ENCODE results near the gene MED8.

The MED8 gene

DNA sequence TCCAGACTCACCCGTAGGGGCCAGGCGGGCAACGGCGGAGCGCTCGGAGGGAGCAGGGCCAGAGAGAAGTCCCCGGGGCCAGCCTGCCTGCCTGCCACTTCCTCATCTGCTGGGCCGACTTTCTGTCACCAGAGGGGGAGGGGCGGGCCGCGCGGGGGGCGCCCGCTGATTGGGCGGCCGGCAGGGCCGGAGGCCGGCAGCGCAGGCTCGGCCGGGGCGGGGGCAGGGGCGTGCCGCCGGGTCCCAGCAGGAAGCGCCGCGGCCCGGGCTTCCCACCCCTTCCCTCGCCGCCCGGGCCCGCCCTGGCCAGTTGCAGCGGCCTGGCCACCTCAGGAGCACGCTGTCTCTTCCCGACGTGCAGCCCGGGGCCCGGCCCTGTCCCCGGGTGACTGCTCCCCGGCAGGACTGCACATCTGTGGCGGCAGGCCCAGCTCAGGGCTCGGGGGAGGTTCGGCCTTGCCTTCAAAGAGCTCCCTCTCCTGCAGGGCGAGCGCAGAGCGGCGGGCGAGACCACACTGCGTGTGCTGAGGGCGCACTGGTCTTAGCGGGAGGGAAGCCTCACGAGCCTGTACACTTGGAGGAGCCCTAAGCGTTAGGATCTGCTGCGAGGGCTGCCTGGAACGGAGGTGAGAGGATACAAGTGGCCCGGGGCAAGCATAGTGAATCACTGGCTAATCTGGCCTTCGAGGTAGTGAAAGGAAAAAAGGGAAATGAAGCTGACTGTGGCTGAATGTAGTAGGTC lies 21.5 kb downstream of the MED8 start, which contains the start of gene ELOVL1:
ELOVL1 (minus strand) TSS at position 108 of the 742 bp plus-strand sequence. CDS start 2,402 bp downstream, outside the sequence.
- TF ChIP-seq, protein P1, sequence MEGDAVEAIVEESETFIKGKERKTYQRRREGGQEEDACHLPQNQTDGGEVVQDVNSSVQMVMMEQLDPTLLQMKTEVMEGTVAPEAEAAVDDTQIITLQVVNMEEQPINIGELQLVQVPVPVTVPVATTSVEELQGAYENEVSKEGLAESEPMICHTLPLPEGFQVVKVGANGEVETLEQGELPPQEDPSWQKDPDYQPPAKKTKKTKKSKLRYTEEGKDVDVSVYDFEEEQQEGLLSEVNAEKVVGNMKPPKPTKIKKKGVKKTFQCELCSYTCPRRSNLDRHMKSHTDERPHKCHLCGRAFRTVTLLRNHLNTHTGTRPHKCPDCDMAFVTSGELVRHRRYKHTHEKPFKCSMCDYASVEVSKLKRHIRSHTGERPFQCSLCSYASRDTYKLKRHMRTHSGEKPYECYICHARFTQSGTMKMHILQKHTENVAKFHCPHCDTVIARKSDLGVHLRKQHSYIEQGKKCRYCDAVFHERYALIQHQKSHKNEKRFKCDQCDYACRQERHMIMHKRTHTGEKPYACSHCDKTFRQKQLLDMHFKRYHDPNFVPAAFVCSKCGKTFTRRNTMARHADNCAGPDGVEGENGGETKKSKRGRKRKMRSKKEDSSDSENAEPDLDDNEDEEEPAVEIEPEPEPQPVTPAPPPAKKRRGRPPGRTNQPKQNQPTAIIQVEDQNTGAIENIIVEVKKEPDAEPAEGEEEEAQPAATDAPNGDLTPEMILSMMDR (IDR thresholded peaks at IDR 0.05; ENCODE audit: extremely low read depth, missing control alignments): peak; percentile 16
- DNase-seq (ENCODE audit: low spot score): peak; percentile 99

DNA sequence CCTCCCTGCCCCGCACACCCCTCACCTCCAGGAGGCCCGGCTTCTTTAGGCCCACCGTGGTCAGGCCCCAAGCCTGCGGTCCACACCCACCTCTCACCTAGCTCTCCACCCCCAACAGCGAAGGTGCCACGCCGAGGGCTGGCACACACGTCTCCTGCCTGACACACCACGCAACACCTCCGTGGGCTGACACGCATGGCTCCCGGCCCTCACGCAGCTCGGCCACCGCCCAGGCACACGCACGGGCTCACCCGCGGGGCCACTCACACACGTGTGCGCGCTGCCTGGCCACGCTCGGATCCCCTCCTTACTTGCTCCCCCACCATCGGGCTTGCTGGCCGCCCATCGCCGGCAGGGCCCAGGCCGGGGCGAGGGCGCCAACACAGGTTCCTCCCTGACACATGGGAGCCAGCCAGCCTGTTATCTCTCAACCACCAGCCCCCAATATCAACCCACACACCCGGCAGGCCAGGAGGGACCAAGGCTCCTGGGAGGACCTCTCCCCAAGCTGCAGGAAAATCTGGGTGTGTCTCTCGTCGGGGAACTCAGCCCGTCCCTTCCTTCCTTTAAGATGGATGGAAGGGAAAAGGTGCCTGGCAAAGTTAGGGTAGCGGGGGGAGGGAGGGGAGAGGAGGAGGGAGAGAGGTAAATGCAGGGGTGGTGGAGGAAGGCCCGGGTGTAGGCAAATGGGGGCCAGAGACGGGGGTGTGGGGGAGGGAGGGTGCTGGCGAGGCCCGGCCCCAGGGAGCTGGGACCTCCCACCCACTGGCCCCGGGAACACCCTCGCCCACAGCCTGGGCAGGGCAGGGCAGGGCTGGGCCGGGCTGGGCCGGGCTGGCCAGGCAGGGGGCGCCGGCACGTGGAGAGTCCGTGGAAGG lies 22.3 kb downstream of the MED8 start:
- peak; percentile 59 for DNase-seq (ENCODE audit: low spot score)
- TF ChIP-seq, protein P1 (IDR thresholded peaks at IDR 0.05; ENCODE audit: extremely low read depth, missing control alignments): no peak

DNA sequence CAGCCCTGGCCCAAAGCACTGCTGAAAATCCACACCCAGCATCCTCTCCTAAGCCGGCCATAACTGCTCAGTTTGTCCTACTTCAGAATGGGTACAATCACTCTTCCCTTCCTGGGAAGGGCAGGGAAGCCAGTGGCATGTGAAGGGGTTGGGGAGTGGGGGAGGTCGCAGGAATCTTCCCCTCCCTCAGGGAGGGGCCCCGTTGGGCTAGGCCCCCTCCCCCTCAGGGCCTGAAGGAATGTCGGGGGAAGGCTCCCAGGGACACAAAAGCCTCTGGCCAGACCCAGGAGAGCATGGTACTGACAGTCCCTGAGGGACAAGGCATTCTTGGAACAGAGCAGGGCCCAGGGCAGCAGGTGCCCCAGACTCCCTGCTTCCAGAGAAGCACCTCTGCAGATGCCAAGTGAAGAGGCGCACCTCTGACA lies 23.0 kb downstream of the MED8 start:
- no peak for DNase-seq (ENCODE audit: low spot score)
- TF ChIP-seq, protein P1 (IDR thresholded peaks at IDR 0.05; ENCODE audit: extremely low read depth, missing control alignments): no peak

DNA sequence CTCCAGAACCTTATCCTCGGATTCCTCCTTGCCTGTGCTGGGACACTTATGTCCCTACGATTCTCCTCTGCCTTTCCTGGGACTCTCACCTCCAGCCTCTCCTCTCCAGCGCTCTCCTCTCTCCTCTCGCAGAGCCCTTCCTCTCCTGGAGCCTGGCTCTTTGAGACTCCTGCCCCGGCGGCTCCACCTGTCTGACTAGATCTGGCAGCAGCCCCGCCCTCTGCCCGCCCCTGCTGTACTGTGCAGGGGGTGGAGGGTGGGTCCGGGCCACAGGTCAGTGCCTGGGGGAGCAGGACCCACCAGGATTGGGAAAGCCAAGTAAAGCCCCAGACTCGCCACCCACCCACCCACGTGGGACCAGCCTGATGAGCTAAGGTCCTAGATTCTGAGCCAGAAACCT lies 23.4 kb downstream of the MED8 start:
- TF ChIP-seq, protein P1 (IDR thresholded peaks at IDR 0.05; ENCODE audit: extremely low read depth, missing control alignments): no peak
- no peak for DNase-seq (ENCODE audit: low spot score)

DNA sequence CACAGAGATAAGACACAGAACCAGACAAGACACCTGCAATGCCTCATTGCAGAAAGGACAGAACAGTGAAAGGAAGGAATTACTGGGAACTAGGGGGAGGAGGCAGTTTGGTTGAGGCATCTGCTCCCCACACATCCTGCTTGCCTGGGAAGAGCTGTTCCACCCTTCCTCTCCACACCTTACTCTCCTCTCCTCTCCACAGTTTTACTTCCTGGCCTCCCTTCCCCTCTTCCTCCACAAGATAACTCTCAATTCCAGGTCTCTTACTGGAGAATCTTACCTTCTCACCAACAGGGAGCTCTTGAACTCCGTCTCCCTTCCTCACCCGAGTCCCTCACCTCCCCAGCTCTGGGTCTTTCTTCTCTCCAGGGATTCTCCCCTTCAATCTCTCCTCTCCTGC lies 23.9 kb downstream of the MED8 start:
- DNase-seq (ENCODE audit: low spot score): no peak
- TF ChIP-seq, protein P1 (IDR thresholded peaks at IDR 0.05; ENCODE audit: extremely low read depth, missing control alignments): no peak

DNA sequence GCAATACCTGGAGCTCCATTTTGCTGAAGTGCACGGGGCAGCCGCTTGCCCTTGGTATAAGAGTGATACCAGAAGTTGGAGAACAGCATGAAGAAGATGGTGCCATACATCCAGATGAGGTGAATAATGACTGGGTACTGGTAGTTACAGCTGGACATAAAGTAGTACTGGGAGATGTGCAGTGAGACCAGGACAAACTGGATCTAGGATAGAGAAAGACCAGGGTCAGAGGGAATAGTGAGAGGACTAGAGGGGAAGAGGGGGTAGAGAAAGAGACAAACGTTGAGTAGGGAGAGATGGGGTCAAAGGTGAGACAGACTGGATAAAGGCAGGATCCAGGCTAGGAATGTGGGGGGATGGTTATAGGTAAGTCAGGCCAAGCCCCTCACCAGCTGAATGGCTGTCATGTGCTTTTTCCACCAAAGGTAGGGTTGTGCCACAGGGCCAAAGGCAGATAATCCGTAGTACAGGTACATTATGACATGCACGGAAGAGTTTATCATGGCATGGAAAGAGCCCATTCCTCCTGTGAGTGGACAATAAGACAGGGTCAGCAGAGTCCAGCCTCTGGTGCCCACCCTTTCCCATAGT lies 25.6 kb downstream of the MED8 start:
- TF ChIP-seq, protein P1 (IDR thresholded peaks at IDR 0.05; ENCODE audit: extremely low read depth, missing control alignments): no peak
- DNase-seq (ENCODE audit: low spot score): no peak

All from GM20000 (cell line).